HG03045 (cell line): ENCODE results near the gene ANKRD44.

Experiments
- ATAC-seq: cut with Tn5 transposase; IDR thresholded peaks from one replicate; pipeline ENCODE4 v1.9.1; 2021; ENCODE audit warnings: mild to moderate bottlenecking, moderate library complexity; ENCODE audit not compliant: unreplicated experiment

ANKRD44 gene

DNA sequence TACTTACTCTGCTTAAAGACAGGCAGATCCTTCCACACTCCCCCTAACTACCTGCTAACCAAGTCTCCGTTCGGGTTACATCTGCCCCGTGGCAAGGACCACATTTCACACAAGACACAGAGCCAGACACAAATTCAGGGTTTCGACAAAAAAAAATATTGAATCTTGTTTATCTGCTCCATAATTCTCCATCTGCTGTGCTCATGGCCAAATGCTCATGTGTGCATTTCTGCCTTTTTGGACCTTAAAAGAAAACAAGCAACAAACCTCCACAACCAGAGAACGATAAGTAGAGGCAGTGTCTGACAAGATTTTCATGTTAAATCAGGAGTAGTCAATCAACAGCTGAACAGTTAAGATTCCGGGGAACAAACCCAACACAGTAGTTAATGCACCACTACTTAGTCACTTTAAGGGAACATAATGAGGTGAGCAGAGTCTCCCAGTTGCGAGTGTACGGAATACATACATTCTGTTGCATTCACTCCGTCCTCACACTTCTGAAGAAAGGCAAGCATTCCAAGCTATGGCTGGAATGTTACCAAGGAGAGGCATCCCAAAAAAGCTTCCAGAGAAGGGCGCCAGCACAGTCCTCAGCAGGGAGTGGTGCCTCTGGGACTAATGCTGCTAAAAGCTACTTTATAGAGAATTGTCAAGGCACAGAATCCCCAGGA, 121.0 kb downstream of the ANKRD44 start:
- ATAC-seq = no peak

DNA sequence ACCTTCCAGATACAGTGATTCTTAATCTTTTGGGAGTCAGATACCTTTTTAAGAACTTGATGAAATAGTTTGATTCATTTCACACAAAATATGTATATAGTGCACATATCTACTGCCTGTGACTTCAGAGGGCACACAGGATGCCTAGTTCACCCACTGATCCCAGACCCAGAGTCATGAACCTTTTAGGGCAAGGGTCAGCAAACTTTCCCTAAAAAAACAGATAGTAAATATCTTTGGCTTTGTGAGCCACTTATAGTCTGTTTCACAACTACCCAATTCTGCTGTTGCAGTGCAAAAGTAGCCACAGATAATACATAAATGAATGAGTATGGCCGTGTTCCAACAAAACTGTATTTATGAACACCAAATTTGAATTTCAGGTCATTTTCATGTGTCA, 124.9 kb downstream of the ANKRD44 start:
- no peak for ATAC-seq

GRCh38 chr2:197184959-197185586, 125.5 kb downstream of the ANKRD44 start:
- ATAC-seq = no peak

DNA sequence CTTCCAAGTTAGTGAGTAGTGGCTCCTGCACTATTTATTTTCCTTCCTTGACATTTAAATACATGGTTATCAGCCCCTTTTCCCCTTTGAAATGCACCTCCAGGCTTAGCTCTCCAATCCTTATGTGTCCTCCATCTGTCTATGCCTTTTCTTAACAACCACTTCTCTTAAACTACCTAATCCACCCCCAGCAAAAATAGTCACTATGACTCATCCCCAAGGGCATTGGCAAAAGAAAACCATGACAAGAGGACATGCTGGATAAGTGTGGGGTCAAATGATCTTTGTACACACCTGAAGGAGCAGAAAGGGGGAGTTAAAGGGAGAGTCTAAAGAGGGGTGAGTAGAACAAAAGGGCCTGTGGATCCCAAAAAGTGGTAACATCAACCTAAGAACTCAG, 127.2 kb downstream of the ANKRD44 start:
- no peak for ATAC-seq

DNA sequence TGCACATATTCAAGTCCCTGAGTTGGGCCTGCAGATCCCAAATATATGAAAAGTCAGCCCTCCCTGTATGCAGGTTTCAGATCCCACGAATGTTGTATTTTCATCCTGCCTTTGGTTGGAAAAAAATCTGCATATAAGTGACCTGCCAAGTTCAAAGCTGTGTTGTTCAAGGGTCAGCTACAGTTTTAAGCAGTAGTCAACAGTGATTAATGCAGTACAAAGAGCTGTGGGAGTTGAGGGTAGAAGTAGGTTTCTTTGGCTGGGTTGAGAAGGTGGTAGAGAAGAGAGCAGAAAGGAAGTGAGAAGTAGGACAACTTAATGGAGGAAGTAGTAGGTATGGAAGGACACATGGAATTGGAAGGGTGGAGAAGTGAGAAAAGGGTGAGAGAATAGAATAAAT, 127.9 kb downstream of the ANKRD44 start:
- no peak for ATAC-seq

DNA sequence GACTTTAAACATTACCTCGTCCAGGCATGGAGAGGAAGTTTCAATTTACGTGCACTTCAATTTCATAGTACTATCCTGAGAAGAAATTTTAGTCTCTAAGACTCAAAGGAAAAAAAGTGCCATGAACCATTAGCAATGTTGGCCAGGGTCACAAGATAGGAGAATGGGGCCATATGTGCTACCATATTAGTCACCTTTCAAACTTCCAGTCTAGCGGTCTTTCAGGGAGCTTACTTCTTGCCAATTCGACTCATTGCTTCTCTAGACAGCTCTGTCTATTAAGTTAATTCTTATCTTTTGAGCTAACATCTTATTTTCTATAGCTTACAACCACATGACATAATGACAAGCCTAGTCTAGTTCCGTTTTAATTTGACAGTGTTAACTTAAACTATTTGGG, 129.1 kb downstream of the ANKRD44 start:
- ATAC-seq = no peak

GRCh38 chr2:197179744-197180498, 130.7 kb downstream of the ANKRD44 start:
- no peak for ATAC-seq

- ATAC-seq = no peak
Measured at GRCh38 chr2:197176522-197176921, 134.1 kb downstream of the ANKRD44 start.

DNA sequence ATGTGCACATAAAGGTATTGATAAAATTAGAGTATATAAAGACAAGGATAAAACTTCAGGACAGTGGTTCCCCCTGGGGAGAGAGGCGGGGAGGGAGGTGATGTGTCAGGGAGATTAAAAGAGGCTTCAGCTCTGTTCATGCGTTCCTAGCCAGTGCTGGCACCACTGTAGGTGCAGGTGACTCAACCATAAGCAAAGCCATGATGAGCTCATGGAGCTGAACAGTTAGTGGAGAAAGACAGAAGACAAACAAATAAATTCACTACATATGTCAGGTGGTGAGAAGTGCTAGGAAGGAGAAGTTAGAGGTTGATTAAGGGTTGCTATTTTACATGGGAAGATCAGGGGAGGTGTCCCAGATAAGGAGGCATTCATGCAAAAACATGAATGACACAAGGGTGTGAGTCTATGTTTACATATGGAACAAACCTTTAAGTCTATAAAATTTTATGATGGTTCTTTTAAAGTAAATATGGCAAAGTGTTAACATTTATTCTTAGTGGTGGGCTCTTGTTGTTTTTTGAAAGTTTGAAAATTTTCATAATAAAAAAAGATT, 136.0 kb downstream of the ANKRD44 start:
- ATAC-seq = no peak

DNA sequence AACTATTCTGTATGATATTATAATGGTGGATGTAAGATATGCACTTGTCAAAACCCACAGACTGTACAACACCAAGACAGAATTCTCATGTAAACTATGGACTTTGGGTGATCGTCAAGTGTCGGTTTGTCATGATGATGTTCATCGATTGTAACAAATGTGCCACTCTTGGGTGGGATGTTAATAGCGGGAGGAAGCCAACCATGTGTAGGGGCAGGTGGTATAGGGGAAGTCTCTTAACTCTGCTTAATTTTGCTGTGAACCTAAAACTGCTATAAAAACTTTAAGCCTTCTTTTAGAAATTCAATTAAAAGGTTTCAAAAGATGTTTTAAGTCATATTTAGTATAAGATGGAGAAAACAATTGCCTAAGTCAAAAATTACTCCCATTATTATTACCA, 139.0 kb downstream of the ANKRD44 start:
- ATAC-seq = no peak

DNA sequence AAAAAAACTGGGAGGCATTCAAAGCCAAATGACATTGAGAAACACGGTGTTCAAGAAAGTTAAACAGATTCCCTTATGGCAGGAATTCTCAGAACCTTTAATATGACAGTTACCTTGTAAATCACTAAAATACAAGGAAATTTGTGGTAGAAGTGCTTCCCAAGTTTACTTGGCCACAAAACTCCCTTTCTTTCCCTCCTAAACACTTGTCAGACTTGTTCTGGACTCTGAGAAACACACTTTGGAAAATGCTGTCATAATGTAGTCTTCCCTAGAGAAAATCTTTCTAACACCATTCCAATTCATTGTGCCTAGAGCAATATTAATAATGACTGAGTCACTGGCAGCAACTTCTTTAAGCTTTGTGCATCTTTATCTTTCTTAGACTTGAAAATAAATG, 140.4 kb downstream of the ANKRD44 start:
- no peak for ATAC-seq

- peak; percentile 73 for ATAC-seq
Measured at GRCh38 chr2:197168705-197169104, 141.9 kb downstream of the ANKRD44 start.

- no peak for ATAC-seq
Measured at GRCh38 chr2:197167608-197168314, 142.8 kb downstream of the ANKRD44 start.

DNA sequence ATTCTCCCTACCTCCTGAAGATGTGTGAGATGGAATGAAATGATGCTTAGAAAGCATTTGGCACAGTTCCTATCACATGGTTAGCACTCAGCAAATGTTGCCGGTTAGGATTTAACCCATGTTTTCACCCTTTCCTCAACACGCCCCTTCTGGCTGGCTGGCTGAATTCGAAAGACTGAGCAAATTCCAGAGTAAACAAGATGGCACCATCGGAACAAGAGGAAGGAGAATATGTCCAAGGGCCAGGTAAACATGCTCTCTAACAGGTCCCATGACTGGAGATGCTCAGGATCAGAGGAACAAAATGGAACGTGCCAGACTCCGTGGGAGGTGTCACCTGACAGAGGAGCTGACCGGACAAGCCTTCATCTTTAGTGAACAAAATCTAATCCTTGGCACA, 145.6 kb downstream of the ANKRD44 start:
- no peak for ATAC-seq

DNA sequence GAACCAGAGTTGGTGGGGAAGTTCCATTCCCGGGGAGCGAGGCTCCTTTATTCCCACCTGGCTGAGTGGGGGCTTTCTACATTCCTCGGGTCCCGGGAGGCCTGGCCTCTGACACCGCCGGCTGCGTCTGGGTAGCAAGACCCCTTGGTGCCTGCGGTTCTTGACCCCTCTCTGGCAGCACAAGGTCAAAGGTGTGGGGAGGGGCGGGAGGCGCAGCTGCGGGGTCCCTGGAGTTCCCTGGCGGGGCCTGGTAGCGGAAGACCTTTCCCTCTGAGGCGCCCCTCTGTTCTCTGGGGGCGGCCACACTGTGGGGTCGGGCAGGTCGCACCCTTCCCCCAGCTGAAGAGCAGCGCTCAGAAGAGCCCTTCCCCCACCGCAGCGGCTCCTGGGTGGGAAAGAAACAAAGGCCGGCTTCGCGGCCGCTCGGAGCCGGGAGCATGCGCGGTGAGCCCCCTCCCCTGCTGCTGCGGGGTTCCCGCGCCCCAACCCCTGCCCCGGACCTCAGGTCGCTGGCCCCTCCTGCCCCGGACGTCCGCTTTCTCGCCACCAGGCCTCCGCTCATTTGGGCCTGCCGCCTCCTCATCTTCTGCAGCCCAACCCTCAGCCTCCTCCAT, 146.3 kb downstream of the ANKRD44 start:
- ATAC-seq = no peak

DNA sequence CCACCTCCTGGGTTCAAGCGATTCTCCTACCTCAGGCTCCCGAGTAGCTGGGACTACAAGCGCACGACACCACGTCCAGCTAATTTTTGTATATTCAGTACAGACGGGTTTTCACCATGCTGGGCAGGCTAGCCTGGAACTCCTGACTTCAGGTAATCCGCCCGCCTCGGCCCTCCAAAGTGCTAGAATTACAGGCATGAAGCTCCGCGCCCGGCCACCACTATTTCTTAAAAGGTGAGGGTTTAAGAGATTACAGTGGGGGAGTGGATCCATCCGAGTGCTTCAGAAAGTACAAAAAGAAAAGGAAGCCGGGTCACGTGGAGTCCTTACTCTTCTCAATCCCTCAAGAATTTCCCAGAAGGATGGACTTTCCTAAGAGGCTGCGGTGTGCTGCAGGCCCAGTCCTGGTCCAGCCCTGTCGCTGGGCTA, 146.9 kb downstream of the ANKRD44 start:
- ATAC-seq = no peak

- no peak for ATAC-seq
Measured at GRCh38 chr2:197161774-197162173, 148.8 kb downstream of the ANKRD44 start.

DNA sequence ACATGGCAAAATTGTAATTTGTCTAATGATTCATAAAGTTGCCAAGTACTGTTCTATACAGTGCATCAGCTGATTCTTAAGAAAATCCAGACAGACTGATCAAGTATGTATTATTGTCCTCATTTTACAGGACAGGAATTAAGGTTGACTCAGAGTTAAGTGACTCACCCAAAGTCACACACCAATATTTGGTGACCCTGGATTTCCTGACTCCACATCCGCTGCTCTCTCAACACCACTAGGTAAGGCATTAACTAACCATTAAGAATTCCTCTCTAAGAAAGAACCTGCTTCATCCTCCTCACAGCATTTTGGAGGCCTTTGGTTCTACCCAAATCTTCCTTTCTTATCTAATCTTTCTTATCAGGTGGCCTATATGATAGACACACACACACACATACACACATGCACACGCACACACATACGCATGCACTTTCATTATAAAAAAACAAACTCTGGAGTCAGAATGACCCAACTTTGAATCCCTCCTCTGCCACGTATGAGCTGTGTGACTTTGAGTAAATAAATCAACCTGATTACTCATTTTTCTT, 150.8 kb downstream of the ANKRD44 start:
- no peak for ATAC-seq

- no peak for ATAC-seq
Measured at GRCh38 chr2:197158591-197159550, 151.7 kb downstream of the ANKRD44 start.
